ENCODE data around the gene FITM1.

Gene FITM1

GRCh38 chr14:24141097-24141880 is 10.8 kb downstream of the FITM1 start, which contains the start of gene EMC9:
Gene EMC9 (minus strand): TSS chr14:24141591. CDS start chr14:24141304, 287 bp downstream.
- DNase-seq: peak; percentile 98

- no peak for DNase-seq
Measured at GRCh38 chr14:24143511-24143910, 13.1 kb downstream of the FITM1 start.

GRCh38 chr14:24144451-24144850 is 14.0 kb downstream of the FITM1 start:
- DNase-seq: no peak

GRCh38 chr14:24145219-24145618 is 14.8 kb downstream of the FITM1 start:
- DNase-seq: no peak

- DNase-seq: no peak
Measured at GRCh38 chr14:24145690-24146452, 15.4 kb downstream of the FITM1 start.

- peak; percentile 95 for DNase-seq
Measured at GRCh38 chr14:24146453-24146977, 16.1 kb downstream of the FITM1 start, which contains the start of gene PSME2. Gene PSME2 (minus strand): TSS chr14:24146610. CDS start chr14:24146581, 29 bp downstream.

GRCh38 chr14:24146978-24147760 is 16.7 kb downstream of the FITM1 start, which contains the start of gene RNF31:
Gene RNF31 (plus strand): TSS chr14:24147498. CDS start chr14:24147699, 201 bp downstream.
- peak; percentile 97 for DNase-seq

GRCh38 chr14:24147761-24148428 is 17.4 kb downstream of the FITM1 start:
- no peak for DNase-seq

- no peak for DNase-seq
Measured at GRCh38 chr14:24149302-24149969, 19.0 kb downstream of the FITM1 start.

GRCh38 chr14:24150061-24150460 is 19.6 kb downstream of the FITM1 start:
- DNase-seq: no peak

- no peak for DNase-seq
Measured at GRCh38 chr14:24150567-24150966, 20.1 kb downstream of the FITM1 start.

GRCh38 chr14:24150993-24151392 is 20.5 kb downstream of the FITM1 start:
- no peak for DNase-seq

- no peak for DNase-seq
Measured at GRCh38 chr14:24151404-24152080, 21.1 kb downstream of the FITM1 start.

- DNase-seq: no peak
Measured at GRCh38 chr14:24155100-24155499, 24.6 kb downstream of the FITM1 start.

- no peak for DNase-seq
Measured at GRCh38 chr14:24156840-24157239, 26.4 kb downstream of the FITM1 start.

GRCh38 chr14:24157331-24157730 is 26.9 kb downstream of the FITM1 start:
- DNase-seq: no peak

- DNase-seq: no peak
Measured at GRCh38 chr14:24159777-24160498, 29.5 kb downstream of the FITM1 start.

GRCh38 chr14:24160499-24160849 is 30.0 kb downstream of the FITM1 start:
- no peak for DNase-seq

- DNase-seq: peak; percentile 89
Measured at GRCh38 chr14:24160850-24161804, 30.7 kb downstream of the FITM1 start, which contains the start of gene IRF9. Gene IRF9 (plus strand): TSS chr14:24161265. CDS start chr14:24162145, 880 bp downstream.
